Hematopoietic multipotent progenitor cell treated with erythropoietin and hydrocortisone succinate and interleukin-3 and kit ligand, for 6 days (in vitro differentiated cells): Measurements from ENCODE around the gene ANKRD10.

Experiments used
- DNase-seq: peaks from one replicate; pipeline ENCODE4 v3.0.0-alpha.2; 2015

Gene ANKRD10

GRCh38 chr13:110828705-110829104 is 86.2 kb downstream of the ANKRD10 start:
- no peak for DNase-seq
